MCF 10A (cell line): ENCODE results near the gene RPL34. TPM values are rescaled to one million over a fixed set of nuclear protein-coding genes. Genes with fewer than 3 reads are reported as not detected.

Experiments used
- BruUV-seq: library from RNA; stranded (reverse); fragments of 400-500 nt; replicated peaks from 2 replicates; lab custom pipeline; 2021; lab: Mats Ljungman, UMichigan
- CTCF ChIA-PET: fragments of 300-600 bp; sonication (Branson Sonifier 250); formaldehyde crosslinking; extraction: SDS; loops from one replicate; lab custom pipeline; 2021; ENCODE audit warnings: antibody characterized with exemption, inconsistent platforms; lab: Yijun Ruan, JAX
- POLR2A ChIA-PET: fragments of 300-600, 350-650 bp; sonication (Branson Sonifier 250); formaldehyde crosslinking; extraction: SDS; loops from one replicate; lab custom pipeline; 2020; ENCODE audit warnings: antibody characterized with exemption, inconsistent platforms; lab: Yijun Ruan, JAX
- DNase-seq: peaks from one replicate; pipeline ENCODE4 v3.0.0-alpha.2; 2018; ENCODE audit not compliant: unreplicated experiment
- H3K27ac Mint-ChIP-seq: one replicate; pipeline ENCODE4 v1.8.0; 2022; ENCODE audit warnings: mild to moderate bottlenecking, low read depth, mixed read lengths; ENCODE audit not compliant: unreplicated experiment
- H3K27me3 Mint-ChIP-seq: one replicate; pipeline ENCODE4 v1.8.0; 2022; ENCODE audit warnings: mixed read lengths; ENCODE audit not compliant: insufficient read depth, unreplicated experiment
- H3K36me3 Mint-ChIP-seq: one replicate; pipeline ENCODE4 v1.8.0; 2022; ENCODE audit warnings: mild to moderate bottlenecking, moderate library complexity, mixed read lengths; ENCODE audit not compliant: insufficient read depth, unreplicated experiment
- H3K4me1 Mint-ChIP-seq: one replicate; pipeline ENCODE4 v1.8.0; 2022; ENCODE audit warnings: mixed read lengths; ENCODE audit not compliant: insufficient read depth, unreplicated experiment
- H3K4me3 Mint-ChIP-seq: one replicate; pipeline ENCODE4 v1.8.0; 2022; ENCODE audit warnings: mild to moderate bottlenecking, moderate library complexity, mixed read lengths; ENCODE audit not compliant: unreplicated experiment
- H3K9me3 Mint-ChIP-seq: one replicate; pipeline ENCODE4 v1.8.0; 2022; ENCODE audit warnings: mixed read lengths; ENCODE audit not compliant: unreplicated experiment
- intact Hi-C: fragments of 100-400 bp; cut with micrococcal nuclease; formaldehyde crosslinking; loops from 2 replicates; pipeline ENCODE4 v1.14.1; 2022
- total RNA-seq: library from RNA; stranded (reverse); gene quantifications from 2 replicates; pipeline ENCODE4 v1.2.3, GENCODE V29; 2022
- TF ChIP-seq, protein P1 (sequence below): fragments of 200-600 bp; IDR thresholded peaks from one replicate; pipeline ENCODE4 v1.8.0; 2022; ENCODE audit warnings: antibody characterized with exemption, mild to moderate bottlenecking; ENCODE audit not compliant: unreplicated experiment

Gene RPL34
- total RNA-seq, 1 experiment from 2014 or later, result 1,508 TPM

DNA sequence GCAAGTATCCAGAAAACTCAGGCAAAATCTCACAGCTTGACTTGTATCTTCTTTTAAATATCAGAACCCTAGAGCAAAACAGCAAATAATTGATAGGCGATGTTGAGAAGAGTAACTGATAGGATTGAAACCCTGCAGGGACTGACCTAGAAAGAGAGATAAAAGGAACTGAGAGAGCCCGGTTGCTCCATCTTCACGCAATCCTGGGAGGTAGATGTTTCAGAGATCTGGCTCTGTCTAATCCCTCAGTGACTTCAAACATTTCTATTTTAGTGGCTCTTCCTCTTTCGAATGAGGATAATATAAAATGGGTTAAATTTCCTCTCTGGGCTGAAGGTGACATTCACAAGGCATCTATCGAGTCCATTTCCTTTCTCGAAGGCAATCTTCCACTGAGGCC, 39.3 kb upstream of the RPL34 start:
- H3K4me3 Mint-ChIP-seq, result no peak overlapping the region
- DNase-seq, result no peak
- no peaks in the 10 kb centered on the region for H3K36me3 Mint-ChIP-seq
- intact Hi-C loops, result no loop called here
- no peaks in the 10 kb centered on the region for H3K27me3 Mint-ChIP-seq
- ChIA-PET CTCF (interaction anchor here (2.5 kb wide), 1 partner anchor 9 kb away, joined by 11 read pairs; no protein-coding TSS in a partner anchor), POLR2A (no interaction called here)
- H3K4me1 Mint-ChIP-seq, result no peaks in the 10 kb centered on the region
- TF ChIP-seq, protein P1, sequence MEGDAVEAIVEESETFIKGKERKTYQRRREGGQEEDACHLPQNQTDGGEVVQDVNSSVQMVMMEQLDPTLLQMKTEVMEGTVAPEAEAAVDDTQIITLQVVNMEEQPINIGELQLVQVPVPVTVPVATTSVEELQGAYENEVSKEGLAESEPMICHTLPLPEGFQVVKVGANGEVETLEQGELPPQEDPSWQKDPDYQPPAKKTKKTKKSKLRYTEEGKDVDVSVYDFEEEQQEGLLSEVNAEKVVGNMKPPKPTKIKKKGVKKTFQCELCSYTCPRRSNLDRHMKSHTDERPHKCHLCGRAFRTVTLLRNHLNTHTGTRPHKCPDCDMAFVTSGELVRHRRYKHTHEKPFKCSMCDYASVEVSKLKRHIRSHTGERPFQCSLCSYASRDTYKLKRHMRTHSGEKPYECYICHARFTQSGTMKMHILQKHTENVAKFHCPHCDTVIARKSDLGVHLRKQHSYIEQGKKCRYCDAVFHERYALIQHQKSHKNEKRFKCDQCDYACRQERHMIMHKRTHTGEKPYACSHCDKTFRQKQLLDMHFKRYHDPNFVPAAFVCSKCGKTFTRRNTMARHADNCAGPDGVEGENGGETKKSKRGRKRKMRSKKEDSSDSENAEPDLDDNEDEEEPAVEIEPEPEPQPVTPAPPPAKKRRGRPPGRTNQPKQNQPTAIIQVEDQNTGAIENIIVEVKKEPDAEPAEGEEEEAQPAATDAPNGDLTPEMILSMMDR, result no peak
- no peak overlapping the region for H3K27ac Mint-ChIP-seq
- H3K9me3 Mint-ChIP-seq, result no peaks in the 10 kb centered on the region
- no TSS peak for BruUV-seq

DNA sequence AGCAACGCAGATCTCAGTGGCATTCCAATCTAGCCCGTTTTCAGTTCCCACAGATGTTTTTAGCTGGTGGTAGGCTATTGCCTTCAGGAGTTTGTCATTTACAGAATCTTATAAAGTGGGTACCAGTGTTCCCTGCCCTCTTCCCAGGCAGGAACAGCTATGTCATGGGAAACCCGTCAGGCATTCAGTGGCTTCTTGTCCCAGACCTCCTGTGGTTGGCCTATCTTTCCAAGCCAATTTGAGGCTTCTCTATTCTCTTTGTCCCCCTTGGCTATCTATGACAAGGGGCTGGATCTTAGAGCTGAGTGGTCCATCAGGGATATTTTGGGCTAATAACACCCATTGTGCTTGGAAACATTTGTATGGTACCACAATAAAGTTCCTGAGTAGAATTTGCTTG, 33.6 kb upstream of the RPL34 start:
- Mint-ChIP-seq H3K4me1 (peaks cover 14% of the 10 kb centered on the region), H3K9me3 (peaks cover under 1% of the 10 kb centered on the region), H3K36me3 (no peaks in the 10 kb centered on the region), H3K27ac (no peak overlapping the region), H3K4me3 (no peak overlapping the region), H3K27me3 (no peaks in the 10 kb centered on the region)
- ChIA-PET CTCF (no interaction called here), POLR2A (no interaction called here)
- intact Hi-C loops, result no loop called here
- no TSS peak for BruUV-seq
- TF ChIP-seq, protein P1, result no peak
- DNase-seq, result no peak

DNA sequence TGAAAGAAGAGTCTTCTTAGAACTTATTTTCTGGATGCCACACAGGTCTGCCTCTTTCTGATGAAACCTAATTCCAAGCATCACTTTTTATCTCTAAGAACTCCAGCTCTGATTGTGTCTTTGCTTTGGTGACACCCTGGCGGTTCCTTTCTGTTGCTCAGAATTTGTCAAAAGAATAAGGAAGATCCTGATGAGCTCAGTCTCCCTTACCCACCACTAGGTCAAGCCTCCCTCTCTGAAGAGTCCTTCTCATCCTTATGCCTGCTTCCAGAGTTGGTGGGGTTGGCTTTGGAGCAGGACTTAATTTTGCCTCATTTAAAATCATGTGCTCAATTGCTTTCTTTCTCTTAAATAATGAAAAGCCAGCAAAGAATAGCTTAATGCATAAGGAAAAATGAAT, 31.5 kb upstream of the RPL34 start:
- H3K36me3 Mint-ChIP-seq, result no peaks in the 10 kb centered on the region
- POLR2A ChIA-PET, result interaction anchor here (1.2 kb wide), 1 partner anchor 31 kb away, joined by 5 read pairs; the partner anchor contains the start of gene RPL34

DNA sequence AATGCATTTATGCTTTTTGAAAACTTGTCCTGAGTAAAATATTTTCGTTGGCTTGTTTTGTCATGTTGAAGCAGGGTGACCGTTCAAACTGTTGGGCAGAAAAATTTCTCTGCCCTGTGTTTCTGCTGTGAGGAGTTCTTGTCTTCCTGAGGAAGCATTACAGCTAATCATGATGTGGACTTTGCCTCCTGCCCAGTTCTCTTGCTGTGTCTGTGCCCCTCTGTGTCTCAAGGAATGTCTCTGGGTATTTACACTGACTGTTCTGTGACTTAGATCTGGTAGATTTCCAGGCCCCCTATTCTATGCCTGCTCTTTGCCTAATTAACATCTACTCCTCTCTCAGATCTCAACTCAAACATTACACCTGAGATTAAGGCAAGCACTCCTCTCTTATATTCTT, 30.4 kb upstream of the RPL34 start:
- POLR2A ChIA-PET, result interaction anchor here (1.2 kb wide), 1 partner anchor 30 kb away, joined by 5 read pairs; the partner anchor contains the start of gene RPL34

More for the DNA sequence above, 31.5 kb upstream of the RPL34 start:
- peaks cover 24% of the 10 kb centered on the region for H3K4me1 Mint-ChIP-seq
- H3K4me3 Mint-ChIP-seq, result no peak overlapping the region
- peaks cover 7% of the 10 kb centered on the region for H3K9me3 Mint-ChIP-seq
- CTCF ChIA-PET, result interaction anchor here (1.0 to 1.7 kb wide), 2 partner anchors 11 to 16 kb away, joined by 4 to 6 read pairs; no protein-coding TSS in a partner anchor
- no peak overlapping the region for H3K27ac Mint-ChIP-seq
- H3K27me3 Mint-ChIP-seq, result no peaks in the 10 kb centered on the region
- BruUV-seq, result no TSS peak
- intact Hi-C loops, result no loop called here
- no peak for DNase-seq
- TF ChIP-seq, protein P1, result no peak

More for the DNA sequence above, 30.4 kb upstream of the RPL34 start:
- Mint-ChIP-seq H3K27me3 (no peaks in the 10 kb centered on the region), H3K4me3 (no peak overlapping the region), H3K36me3 (no peaks in the 10 kb centered on the region), H3K27ac (no peak overlapping the region), H3K9me3 (peaks cover 13% of the 10 kb centered on the region), H3K4me1 (peaks cover 24% of the 10 kb centered on the region)
- no TSS peak for BruUV-seq
- CTCF ChIA-PET, result interaction anchor here (1.0 kb wide), 1 partner anchor 18 kb away, joined by 4 read pairs; no protein-coding TSS in a partner anchor
- TF ChIP-seq, protein P1, result no peak
- intact Hi-C loops, result no loop called here
- DNase-seq, result no peak
